ENCODE measurements around the gene QPRT.
"Not testable (repeated sequence)": the region's sequence is repeated elsewhere in the genome, so short reads cannot be mapped to it uniquely, and the experiment has no call there.

Gene QPRT

GRCh38 chr16:29721167-29721879 lies 42.3 kb downstream of the QPRT start:
- peak; percentile 98 for DNase-seq (ENCODE audit: low read depth)
- H3K4me3 ChIP-seq (ENCODE audit: low read depth, low read length) = peak overlapping the region; percentile 21
- TF ChIP-seq MAX (IDR thresholded peaks at IDR 0.05; ENCODE audit: low read depth, low read length) (0 out of 2 replicates have a peak, but pooled peaks have one; percentile 5), CTCF (IDR thresholded peaks at IDR 0.05; ENCODE audit: low read depth, low read length) (peak; percentile 65)

- TF ChIP-seq CTCF (IDR thresholded peaks at IDR 0.05; ENCODE audit: low read depth, low read length) = no peak
- DNase-seq (ENCODE audit: low read depth) = no peak
- no peak overlapping the region for H3K4me3 ChIP-seq (ENCODE audit: low read depth, low read length)
Observed at GRCh38 chr16:29726845-29727377, 47.9 kb downstream of the QPRT start.

- no peak overlapping the region for H3K4me3 ChIP-seq (ENCODE audit: low read depth, low read length)
- TF ChIP-seq MAX (IDR thresholded peaks at IDR 0.05; ENCODE audit: low read depth, low read length) (no peak), MYC (IDR thresholded peaks at IDR 0.05; ENCODE audit: low read depth, low read length) (no peak), CTCF (IDR thresholded peaks at IDR 0.05; ENCODE audit: low read depth, low read length) (no peak), POLR2A (IDR thresholded peaks at IDR 0.05; ENCODE audit: extremely low read depth, insufficient read length) (no peak)
- DNase-seq (ENCODE audit: low read depth) = no peak
Observed at GRCh38 chr16:29727452-29727851, 48.5 kb downstream of the QPRT start.

GRCh38 chr16:29729116-29729521 lies 50.1 kb downstream of the QPRT start:
- TF ChIP-seq POLR2A (IDR thresholded peaks at IDR 0.05; ENCODE audit: extremely low read depth, insufficient read length) (no peak), CTCF (IDR thresholded peaks at IDR 0.05; ENCODE audit: low read depth, low read length) (peak; percentile 75)
- no peak overlapping the region for H3K4me3 ChIP-seq (ENCODE audit: low read depth, low read length)
- peak; percentile 49 for DNase-seq (ENCODE audit: low read depth)

GRCh38 chr16:29730649-29731048 lies 51.7 kb downstream of the QPRT start:
- H3K4me3 ChIP-seq (ENCODE audit: low read depth, low read length) = no peak overlapping the region
- no peak for TF ChIP-seq POLR2A (IDR thresholded peaks at IDR 0.05; ENCODE audit: extremely low read depth, insufficient read length)
- TF ChIP-seq MYC (IDR thresholded peaks at IDR 0.05; ENCODE audit: low read depth, low read length) = no peak
- no peak for TF ChIP-seq CTCF (IDR thresholded peaks at IDR 0.05; ENCODE audit: low read depth, low read length)
- TF ChIP-seq MAX (IDR thresholded peaks at IDR 0.05; ENCODE audit: low read depth, low read length) = no peak
- DNase-seq (ENCODE audit: low read depth) = no peak

GRCh38 chr16:29731768-29732601 lies 53.0 kb downstream of the QPRT start:
- not testable (repeated sequence) for H3K4me3 ChIP-seq (ENCODE audit: low read depth, low read length)
- DNase-seq (ENCODE audit: low read depth) = peak; percentile 41

Measured in NB4 (cell line).